ENCODE results near the gene MATN1. TPM values are rescaled to one million over a fixed set of nuclear protein-coding genes. Genes with fewer than 3 reads are reported as not detected.

Gene MATN1, protein sequence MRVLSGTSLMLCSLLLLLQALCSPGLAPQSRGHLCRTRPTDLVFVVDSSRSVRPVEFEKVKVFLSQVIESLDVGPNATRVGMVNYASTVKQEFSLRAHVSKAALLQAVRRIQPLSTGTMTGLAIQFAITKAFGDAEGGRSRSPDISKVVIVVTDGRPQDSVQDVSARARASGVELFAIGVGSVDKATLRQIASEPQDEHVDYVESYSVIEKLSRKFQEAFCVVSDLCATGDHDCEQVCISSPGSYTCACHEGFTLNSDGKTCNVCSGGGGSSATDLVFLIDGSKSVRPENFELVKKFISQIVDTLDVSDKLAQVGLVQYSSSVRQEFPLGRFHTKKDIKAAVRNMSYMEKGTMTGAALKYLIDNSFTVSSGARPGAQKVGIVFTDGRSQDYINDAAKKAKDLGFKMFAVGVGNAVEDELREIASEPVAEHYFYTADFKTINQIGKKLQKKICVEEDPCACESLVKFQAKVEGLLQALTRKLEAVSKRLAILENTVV
- under 0.01 and 0.44 TPM in 2 replicates for total RNA-seq

GRCh38 chr1:30723331-30723755 is at the start of gene MATN1:
TSS of gene MATN1 (minus strand) at chr1:30723585. CDS start at chr1:30723551, 34 bp downstream.

GRCh38 chr1:30757352-30758120 is 34.2 kb upstream of the MATN1 start, which contains the start of gene LAPTM5:
TSS of gene LAPTM5 (minus strand) at chr1:30757774. CDS start at chr1:30757745, 29 bp downstream.

Small RNAs within 50 kb of the gene (small RNA-seq; reads per million reads assigned to genes)
- not detected for gene MIR4420 (ENCODE audit: low replicate concordance)

Other genes with a start within 250 kb of the MATN1 start
- 0.43 TPM in 1 of 2 replicates, not detected in the other for gene LAPTM5, start 34.2 kb upstream of the MATN1 start, total RNA-seq
- 43.7 and 60.0 TPM in 2 replicates for gene SDC3, start 185.2 kb upstream of the MATN1 start, total RNA-seq

Measured in placental pericyte (primary cell).